MM.1S (cell line): ENCODE measurements around the gene NIPSNAP3A.
A peak's percentile ranks its signal among the peaks of the same experiment; 100 is the strongest.

Experiments
- DNase-seq: peaks from one replicate; pipeline ENCODE4 v3.0.0-alpha.2; 2015
- H2AFZ ChIP-seq: fragments of 300-600 bp; sonication (generic); 2 replicates; pipeline ENCODE4 v1.6.0; 2016; ENCODE audit warnings: antibody characterized with exemption, low read length
- H3F3A ChIP-seq: fragments of 300-600 bp; sonication (generic); 2 replicates; pipeline ENCODE4 v1.6.1; 2016; ENCODE audit warnings: mild to moderate bottlenecking, antibody characterized with exemption, low read length, moderate library complexity, mixed read lengths; ENCODE audit not compliant: insufficient read depth
- H3K27ac ChIP-seq: fragments of 300-600 bp; sonication (generic); 2 replicates; pipeline ENCODE4 v1.5.1; 2016; ENCODE audit warnings: mild to moderate bottlenecking, low read length
- H3K27me3 ChIP-seq: fragments of 300-600 bp; sonication (generic); replicated peaks from 2 replicates; pipeline ENCODE4 v1.6.0; 2016; ENCODE audit warnings: low read length; ENCODE audit not compliant: insufficient read depth
- H3K36me3 ChIP-seq: fragments of 300-600 bp; sonication (generic); replicated peaks from 2 replicates; pipeline ENCODE4 v1.6.1; 2016; ENCODE audit warnings: mild to moderate bottlenecking, low read length, mixed read lengths; ENCODE audit not compliant: insufficient read depth
- H3K4me1 ChIP-seq: fragments of 300-600 bp; sonication (generic); 2 replicates; pipeline ENCODE4 v1.6.1; 2016; ENCODE audit warnings: low read length, mixed read lengths
- H3K4me2 ChIP-seq: fragments of 300-600 bp; sonication (generic); 2 replicates; pipeline ENCODE4 v1.6.0; 2016; ENCODE audit warnings: low read depth, low read length
- H3K4me3 ChIP-seq: fragments of 300-600 bp; sonication (generic); 2 replicates; pipeline ENCODE4 v1.5.1; 2016; ENCODE audit warnings: low read length, mixed read lengths
- H3K79me2 ChIP-seq: fragments of 300-600 bp; sonication (generic); 2 replicates; pipeline ENCODE4 v1.6.1; 2016; ENCODE audit warnings: mixed run types, low read length, mixed read lengths
- H3K9ac ChIP-seq: fragments of 300-600 bp; sonication (generic); 2 replicates; pipeline ENCODE4 v1.6.1; 2016; ENCODE audit warnings: low read length, mixed read lengths
- H3K9me2 ChIP-seq: fragments of 300-600 bp; sonication (generic); replicated peaks from 2 replicates; pipeline ENCODE4 v1.6.1; 2016; ENCODE audit warnings: mild to moderate bottlenecking, low read length, mixed read lengths; ENCODE audit not compliant: insufficient read depth
- H3K9me3 ChIP-seq: fragments of 300-600 bp; sonication (generic); replicated peaks from 2 replicates; pipeline ENCODE4 v1.6.1; 2016; ENCODE audit warnings: mild to moderate bottlenecking, low read length, mixed read lengths; ENCODE audit not compliant: insufficient read depth
- H4K20me1 ChIP-seq: fragments of 300-600 bp; sonication (generic); 2 replicates; pipeline ENCODE4 v1.6.1; 2016; ENCODE audit warnings: mild to moderate bottlenecking, low read length, moderate library complexity, mixed read lengths; ENCODE audit not compliant: insufficient read depth
- CTCF ChIP-seq: fragments of 300-600 bp; sonication (generic); IDR thresholded peaks from 2 replicates; pipeline ENCODE4 v1.5.1; 2016; ENCODE audit warnings: antibody characterized with exemption, low read length, mixed read lengths
- EZH2 ChIP-seq: fragments of 300-600 bp; sonication (generic); optimal IDR thresholded peaks from 2 replicates; pipeline ENCODE3; 2017; ENCODE audit warnings: low read depth, mild to moderate bottlenecking, antibody characterized with exemption, low read length, mixed read lengths
- EZH2phosphoT487 ChIP-seq: fragments of 300-600 bp; sonication (generic); IDR thresholded peaks from 2 replicates; pipeline ENCODE4 v1.6.1; 2018; ENCODE audit warnings: antibody characterized with exemption, low read length

The NIPSNAP3A gene

GRCh38 chr9:104746798-104747197 is 685 bp upstream of the NIPSNAP3A start:
- TF ChIP-seq EZH2 = no peak
- no peak for TF ChIP-seq EZH2phosphoT487
- no peak for TF ChIP-seq CTCF
- peak overlapping the region; percentile 83 for H3K4me3 ChIP-seq
- peaks cover 15% of the 10 kb centered on the region for H3K4me1 ChIP-seq
- peaks cover 12% of the 10 kb centered on the region; the same call in 1 of the 2 replicates for H3K79me2 ChIP-seq
- no peaks in the 10 kb centered on the region for H3K9me3 ChIP-seq
- peaks cover 18% of the 10 kb centered on the region for H3F3A ChIP-seq
- peak overlapping the region; percentile 88 for H2AFZ ChIP-seq
- no peaks in the 10 kb centered on the region for H3K27me3 ChIP-seq
- H3K4me2 ChIP-seq = peak overlapping the region; percentile 78
- H3K9me2 ChIP-seq = no peaks in the 10 kb centered on the region
- H3K36me3 ChIP-seq = no peaks in the 10 kb centered on the region
- peak overlapping the region; percentile 74; the same call in 1 of the 2 replicates for H3K27ac ChIP-seq
- DNase-seq = no peak
- no peaks in the 10 kb centered on the region for H4K20me1 ChIP-seq
- H3K9ac ChIP-seq = peak overlapping the region; percentile 76

- H3K27me3 ChIP-seq = no peaks in the 10 kb centered on the region
- peaks cover 18% of the 10 kb centered on the region for H3F3A ChIP-seq
- peak overlapping the region; percentile 83 for H3K4me3 ChIP-seq
- no peak for DNase-seq
- peaks cover 15% of the 10 kb centered on the region for H3K4me1 ChIP-seq
- H3K9me2 ChIP-seq = no peaks in the 10 kb centered on the region
- peak overlapping the region; percentile 76 for H3K9ac ChIP-seq
- peak overlapping the region; percentile 78 for H3K4me2 ChIP-seq
- no peaks in the 10 kb centered on the region for H3K9me3 ChIP-seq
- peaks cover 12% of the 10 kb centered on the region; the same call in 1 of the 2 replicates for H3K79me2 ChIP-seq
- no peak for TF ChIP-seq CTCF
- TF ChIP-seq EZH2phosphoT487 = no peak
- TF ChIP-seq EZH2 = no peak
- H2AFZ ChIP-seq = peak overlapping the region; percentile 88
- no peaks in the 10 kb centered on the region for H4K20me1 ChIP-seq
- H3K36me3 ChIP-seq = no peaks in the 10 kb centered on the region
- H3K27ac ChIP-seq = peak overlapping the region; percentile 74
Observed at GRCh38 chr9:104747245-104747564, 278 bp upstream of the NIPSNAP3A start.

- peak overlapping the region; percentile 83 for H3K4me3 ChIP-seq
- peaks cover 18% of the 10 kb centered on the region for H3F3A ChIP-seq
- peak overlapping the region; percentile 78 for H3K4me2 ChIP-seq
- peaks cover 15% of the 10 kb centered on the region for H3K4me1 ChIP-seq
- H2AFZ ChIP-seq = peak overlapping the region; percentile 88
- peak overlapping the region; percentile 76 for H3K9ac ChIP-seq
- H3K27ac ChIP-seq = peak overlapping the region; percentile 74; the same call in 1 of the 2 replicates
- no peaks in the 10 kb centered on the region for H3K27me3 ChIP-seq
- H3K9me2 ChIP-seq = no peaks in the 10 kb centered on the region
- DNase-seq = peak; percentile 22
- H4K20me1 ChIP-seq = no peaks in the 10 kb centered on the region
- peaks cover 12% of the 10 kb centered on the region; the same call in 1 of the 2 replicates for H3K79me2 ChIP-seq
- TF ChIP-seq EZH2 = no peak
- TF ChIP-seq CTCF = no peak
- no peak for TF ChIP-seq EZH2phosphoT487
- H3K36me3 ChIP-seq = no peaks in the 10 kb centered on the region
- no peaks in the 10 kb centered on the region for H3K9me3 ChIP-seq
Observed at GRCh38 chr9:104748359-104749031, 1.0 kb downstream of the NIPSNAP3A start.
